COR-L47 (cell line): Measurements from ENCODE around the gene C22orf23.

Experiments
- DNase-seq: peaks from one replicate; lab custom pipeline; 2025; lab: John Stamatoyannopoulos, UW

The C22orf23 gene

GRCh38 chr22:37897807-37898206 is 55.6 kb downstream of the C22orf23 start:
- no peak for DNase-seq

DNA sequence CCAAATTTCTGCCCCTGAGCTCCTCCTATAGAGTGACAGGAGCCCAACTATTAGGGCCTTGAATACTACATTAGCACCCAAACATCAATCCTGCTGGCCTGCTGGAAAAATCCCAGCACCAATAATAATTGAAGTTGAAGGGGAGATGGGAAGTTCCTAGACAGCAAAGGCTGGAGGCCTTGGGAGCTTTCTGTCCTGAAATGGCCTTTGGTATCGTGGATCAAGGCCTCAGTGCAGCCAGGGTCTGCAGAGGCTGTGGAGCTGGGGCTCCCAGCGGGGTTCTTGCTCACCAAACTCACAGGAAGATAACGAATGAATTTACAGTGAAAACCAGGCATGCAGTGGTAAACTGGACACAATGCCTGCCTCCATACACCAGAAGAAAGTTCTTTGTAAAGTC is 56.5 kb downstream of the C22orf23 start:
- DNase-seq, result no peak

DNA sequence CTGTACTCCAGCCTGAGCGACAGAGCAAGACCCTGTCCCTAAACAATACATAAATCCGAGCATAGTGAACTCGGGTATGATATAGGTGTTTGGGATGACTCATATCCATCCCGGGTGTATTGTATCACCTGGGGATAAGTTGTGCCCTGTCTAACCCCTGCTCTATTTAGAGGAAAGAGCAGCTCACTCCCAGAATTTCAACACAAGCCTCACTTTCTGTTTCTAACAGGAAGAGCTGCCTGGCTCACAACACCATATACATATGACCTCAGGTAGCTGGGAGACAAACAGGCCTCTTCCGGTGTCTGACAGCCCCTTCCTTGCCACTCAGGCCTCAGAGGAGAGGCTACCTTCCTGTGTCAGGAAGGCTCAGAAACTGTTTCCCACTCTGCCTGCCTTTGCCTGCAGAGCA is 57.2 kb downstream of the C22orf23 start:
- no peak for DNase-seq

DNA sequence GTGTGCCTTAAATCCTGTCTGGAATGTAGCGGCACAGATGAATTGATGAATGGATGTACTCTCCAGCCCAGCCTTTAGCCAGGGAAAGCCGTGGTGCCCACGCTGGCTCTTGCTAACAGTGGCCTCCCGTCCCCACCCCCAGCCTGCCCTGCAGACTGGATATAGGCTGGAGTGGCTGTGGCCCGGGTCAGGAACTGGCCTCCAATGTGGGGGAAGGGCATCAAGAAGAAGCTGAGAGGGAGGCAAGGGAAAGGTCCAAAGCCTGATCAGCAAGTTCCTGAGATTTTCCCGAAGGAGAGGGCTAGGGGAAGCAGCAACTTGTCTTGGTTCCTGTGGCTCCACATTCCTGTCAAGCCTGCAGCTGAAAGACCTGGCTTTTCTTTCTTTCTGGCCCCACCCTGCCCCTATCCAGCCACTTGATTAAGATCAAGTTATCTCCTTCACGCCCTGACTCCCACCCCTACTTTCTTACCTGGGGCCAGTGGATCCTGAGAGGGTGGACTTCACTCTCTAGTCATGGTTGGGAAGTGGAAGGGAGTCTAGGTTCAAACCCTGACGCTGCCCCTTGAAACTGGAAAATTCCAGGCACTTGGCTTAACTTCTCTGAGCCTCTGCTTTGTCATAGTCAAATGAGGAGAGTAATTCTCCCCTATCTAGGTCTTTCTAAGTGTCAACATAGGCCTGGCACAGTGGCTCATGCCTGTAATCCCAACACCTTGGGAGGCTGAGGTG is 58.3 kb downstream of the C22orf23 start:
- no peak for DNase-seq

DNA sequence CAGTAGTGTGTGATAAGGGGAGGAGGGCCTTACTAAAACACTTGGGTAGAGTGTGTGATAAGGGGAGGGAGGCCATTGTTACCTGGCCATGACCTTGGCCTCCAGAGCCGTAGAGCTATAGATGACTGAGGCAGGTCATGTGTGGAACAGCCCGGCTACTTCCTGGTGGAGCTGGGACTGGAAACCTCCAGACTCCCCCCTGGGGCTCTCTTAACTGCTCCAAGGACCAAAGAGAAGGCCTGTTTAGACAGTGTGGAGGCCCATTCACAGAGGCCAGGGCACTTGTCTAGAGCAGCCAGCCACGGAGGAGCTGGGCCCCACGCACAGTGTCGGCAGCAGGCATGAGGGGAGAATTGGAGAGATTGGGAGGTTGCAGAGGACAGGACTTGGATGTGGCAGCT is 59.8 kb downstream of the C22orf23 start:
- DNase-seq, result no peak
